T1000 (cell line): Measurements from ENCODE around the gene ELMOD1.

Source experiments
- DNase-seq: peaks from one replicate; lab custom pipeline; 2025; ENCODE audit warnings: mixed read lengths; lab: John Stamatoyannopoulos, UW

ELMOD1 gene

GRCh38 chr11:107646783-107647182 lies 55.8 kb downstream of the ELMOD1 start:
- no peak for DNase-seq

DNA sequence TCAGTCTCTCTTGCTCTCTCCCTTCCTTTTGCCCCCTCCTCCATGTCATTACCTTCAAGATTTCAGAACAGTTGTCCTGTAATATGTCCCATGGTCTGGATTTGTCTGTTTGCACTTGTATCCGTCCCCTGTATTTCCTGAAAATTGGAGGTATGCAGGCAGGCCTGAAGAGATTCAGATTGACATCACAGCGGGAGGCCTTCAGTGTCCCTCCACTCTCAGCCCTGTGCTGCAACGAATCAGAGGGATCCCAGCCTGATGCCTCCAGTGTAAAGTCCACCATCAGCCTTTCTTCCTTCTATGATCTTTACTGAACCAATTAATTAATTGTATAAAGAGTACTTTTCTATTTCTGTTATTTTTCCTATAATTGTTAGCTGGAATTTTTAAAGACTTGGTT lies 57.3 kb downstream of the ELMOD1 start:
- DNase-seq: no peak

- DNase-seq: no peak
Observed at GRCh38 chr11:107651672-107652071, 60.7 kb downstream of the ELMOD1 start.

DNA sequence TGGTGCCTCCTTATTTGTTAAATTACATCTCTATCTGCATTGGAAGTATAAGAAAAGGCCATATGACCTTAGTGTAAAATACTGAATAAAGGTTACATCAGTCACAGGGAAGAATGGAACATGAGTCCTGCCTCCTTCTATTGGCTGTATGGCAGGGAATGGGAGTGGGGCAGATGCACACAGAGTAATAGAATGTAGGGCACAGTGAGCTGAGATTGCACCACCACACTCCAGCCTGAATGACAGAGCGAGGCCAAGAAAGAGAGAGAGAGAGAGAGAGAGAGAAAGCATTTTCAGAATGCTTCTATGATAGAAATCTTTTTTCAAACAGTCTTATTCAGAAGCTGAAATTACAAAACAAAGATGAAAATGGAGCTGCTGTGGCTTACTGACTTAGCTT lies 62.1 kb downstream of the ELMOD1 start:
- DNase-seq: no peak

GRCh38 chr11:107655602-107656001 lies 64.7 kb downstream of the ELMOD1 start:
- DNase-seq: no peak

- no peak for DNase-seq
Observed at GRCh38 chr11:107659310-107659709, 68.4 kb downstream of the ELMOD1 start.

GRCh38 chr11:107660066-107660465 lies 69.1 kb downstream of the ELMOD1 start:
- DNase-seq: no peak

DNA sequence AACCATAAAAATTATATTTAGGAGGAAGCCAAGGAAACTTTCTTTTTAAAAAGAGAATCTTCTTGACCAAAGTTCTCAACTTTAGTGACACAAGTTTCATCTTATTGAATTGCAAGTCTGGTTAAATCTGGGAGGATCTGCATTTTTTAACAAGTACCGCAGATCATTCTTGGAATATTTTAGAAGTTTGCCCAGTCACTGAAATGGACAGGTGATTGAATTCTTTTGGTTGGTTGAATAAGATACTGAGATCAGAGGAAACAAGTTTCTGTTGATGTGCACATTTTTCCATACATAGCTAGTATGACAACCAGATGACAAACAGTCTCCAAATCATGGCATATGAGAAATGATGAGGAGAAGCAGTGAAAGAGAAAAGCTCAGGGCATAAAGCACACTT lies 70.7 kb downstream of the ELMOD1 start:
- DNase-seq: no peak

GRCh38 chr11:107665018-107665417 lies 74.1 kb downstream of the ELMOD1 start:
- no peak for DNase-seq

DNA sequence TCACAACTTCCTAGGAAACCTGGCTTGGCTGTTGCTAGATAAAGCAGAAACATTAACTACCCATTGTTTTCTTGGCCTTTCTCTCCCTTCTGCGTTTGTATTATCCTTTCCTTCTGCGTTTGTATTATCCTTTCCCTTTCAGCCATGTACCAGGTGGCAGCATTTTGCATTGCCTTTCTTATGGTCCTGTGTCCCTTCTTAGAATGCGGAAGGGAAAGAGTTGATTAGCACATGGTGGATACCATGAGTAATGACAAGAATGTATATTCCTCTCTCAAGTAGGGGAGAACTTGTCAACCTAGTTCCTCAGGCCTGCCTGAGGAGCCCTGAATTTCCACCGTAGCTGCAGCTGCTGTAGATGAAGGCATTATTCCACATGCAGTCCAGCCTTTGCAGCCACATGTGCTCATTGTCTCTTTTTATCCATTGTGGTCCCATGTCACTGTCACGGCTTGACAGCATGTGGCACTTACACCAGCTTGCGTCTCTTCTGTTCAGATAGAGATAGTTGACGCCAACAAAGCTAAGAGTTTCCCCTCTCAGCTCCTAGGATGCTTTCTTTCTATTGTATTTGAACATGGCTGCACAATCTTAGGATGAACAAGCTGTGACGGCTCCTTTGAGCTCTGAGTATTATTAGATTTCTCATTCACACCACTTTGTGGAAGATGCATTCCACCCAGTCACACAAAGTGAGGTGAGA lies 76.1 kb downstream of the ELMOD1 start:
- no peak for DNase-seq

GRCh38 chr11:107669191-107669740 lies 78.3 kb downstream of the ELMOD1 start:
- no peak for DNase-seq

- no peak for DNase-seq
Observed at GRCh38 chr11:107669893-107670601, 79.1 kb downstream of the ELMOD1 start.

- DNase-seq: no peak
Observed at GRCh38 chr11:107675902-107676301, 85.0 kb downstream of the ELMOD1 start.

- DNase-seq: no peak
Observed at GRCh38 chr11:107676336-107677057, 85.5 kb downstream of the ELMOD1 start.

- no peak for DNase-seq
Observed at GRCh38 chr11:107677924-107678631, 87.1 kb downstream of the ELMOD1 start.

DNA sequence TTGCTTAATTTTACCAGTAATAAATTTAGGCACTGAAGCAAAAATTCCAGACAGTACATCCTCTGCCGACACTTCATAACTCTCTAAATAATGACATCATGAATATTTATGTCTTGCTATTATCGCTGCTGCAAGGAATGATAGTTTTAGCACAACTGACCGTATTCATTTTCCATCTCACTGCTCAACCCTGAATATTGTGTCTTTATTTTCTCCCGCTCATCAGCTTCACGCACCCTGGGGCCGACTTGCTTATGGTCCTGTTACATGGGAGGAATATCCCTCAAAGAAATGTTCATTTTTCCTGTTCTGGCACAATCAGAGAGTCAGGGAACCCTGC lies 87.7 kb downstream of the ELMOD1 start:
- DNase-seq: no peak

- DNase-seq: no peak
Observed at GRCh38 chr11:107679255-107680024, 88.5 kb downstream of the ELMOD1 start.

DNA sequence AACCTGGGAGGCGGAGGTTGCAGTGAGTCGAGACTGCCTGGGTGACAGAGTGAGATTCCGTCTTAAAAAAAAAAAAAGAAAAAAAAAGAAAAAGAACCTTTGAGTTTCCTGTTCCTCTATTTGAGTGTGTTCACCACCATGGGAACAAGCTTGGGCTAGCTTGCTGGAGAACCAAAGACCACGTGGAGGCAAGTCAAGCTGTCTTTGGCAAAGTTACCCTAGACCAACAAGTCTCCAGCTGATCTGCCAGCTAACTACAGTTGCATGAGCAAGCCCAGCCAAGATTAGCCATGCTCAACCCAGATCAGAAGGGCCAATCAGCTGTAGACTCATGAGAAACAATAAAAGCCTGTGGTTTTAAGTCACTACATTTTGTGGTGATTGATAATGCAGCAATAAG lies 91.2 kb downstream of the ELMOD1 start:
- DNase-seq: no peak

GRCh38 chr11:107682572-107682971 lies 91.6 kb downstream of the ELMOD1 start:
- no peak for DNase-seq

- DNase-seq: no peak
Observed at GRCh38 chr11:107683061-107683460, 92.1 kb downstream of the ELMOD1 start.

DNA sequence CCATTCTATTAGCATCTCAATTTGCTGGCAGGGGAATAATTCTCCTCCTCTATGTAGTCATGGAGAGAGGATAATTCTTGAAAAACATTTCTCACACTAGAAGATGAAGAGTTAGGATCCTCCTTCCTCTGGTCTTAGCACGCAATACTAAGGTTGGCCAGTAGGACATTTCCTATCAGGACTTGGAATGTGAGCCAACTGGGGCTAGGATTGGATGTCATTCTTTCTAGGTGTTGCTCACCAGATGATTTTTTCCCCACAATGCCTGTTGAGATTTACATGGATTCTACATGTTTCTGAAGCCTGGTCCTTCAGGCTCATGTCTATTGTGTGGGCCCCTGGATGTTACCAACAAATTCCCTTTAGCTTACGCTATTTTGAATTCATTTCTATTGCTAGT lies 92.9 kb downstream of the ELMOD1 start:
- DNase-seq: no peak
